ENCODE measurements around the gene NBPF9.
"Not testable (repeated sequence)": the region's sequence is repeated elsewhere in the genome, so short reads cannot be mapped to it uniquely, and the experiment has no call there.

DNA sequence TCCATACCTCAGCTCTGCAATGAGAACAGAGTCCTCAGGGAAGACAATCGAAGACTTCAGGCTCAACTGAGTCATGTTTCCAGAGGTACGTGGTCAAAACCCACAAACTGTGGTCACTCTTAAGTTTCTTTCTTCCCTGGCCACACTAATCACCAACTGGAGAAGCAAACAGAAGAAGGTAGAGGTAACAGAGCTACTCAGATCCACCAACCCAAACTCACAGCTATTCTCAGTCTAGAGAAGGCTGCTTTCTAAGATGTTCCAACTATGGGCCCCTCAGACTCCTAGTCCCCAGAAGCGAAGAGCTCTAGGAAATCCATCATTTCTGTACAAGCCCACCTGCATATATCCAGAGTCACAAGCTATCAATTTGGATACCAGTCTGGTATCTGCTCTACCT lies 84.8 kb downstream of the NBPF9 start:
- not testable (repeated sequence) for TF ChIP-seq POLR2A (IDR thresholded peaks at IDR 0.05; ENCODE audit: low read depth, low read length); MAZ (IDR thresholded peaks at IDR 0.05; ENCODE audit: borderline replicate concordance, low read depth, low read length); RAD21 (IDR thresholded peaks at IDR 0.05; ENCODE audit: low read length); BHLHE40 (IDR thresholded peaks at IDR 0.05; ENCODE audit: low read depth, low read length); RCOR1 (IDR thresholded peaks at IDR 0.05; ENCODE audit: insufficient replicate concordance, low read length); SMC3 (IDR thresholded peaks at IDR 0.05; ENCODE audit: low read depth, low read length); CEBPB (IDR thresholded peaks at IDR 0.05; ENCODE audit: low read depth, low read length); FOS (IDR thresholded peaks at IDR 0.05; ENCODE audit: low read depth, low read length); RFX5 (IDR thresholded peaks at IDR 0.05; ENCODE audit: low read depth, low read length)
- TF ChIP-seq, protein P1, sequence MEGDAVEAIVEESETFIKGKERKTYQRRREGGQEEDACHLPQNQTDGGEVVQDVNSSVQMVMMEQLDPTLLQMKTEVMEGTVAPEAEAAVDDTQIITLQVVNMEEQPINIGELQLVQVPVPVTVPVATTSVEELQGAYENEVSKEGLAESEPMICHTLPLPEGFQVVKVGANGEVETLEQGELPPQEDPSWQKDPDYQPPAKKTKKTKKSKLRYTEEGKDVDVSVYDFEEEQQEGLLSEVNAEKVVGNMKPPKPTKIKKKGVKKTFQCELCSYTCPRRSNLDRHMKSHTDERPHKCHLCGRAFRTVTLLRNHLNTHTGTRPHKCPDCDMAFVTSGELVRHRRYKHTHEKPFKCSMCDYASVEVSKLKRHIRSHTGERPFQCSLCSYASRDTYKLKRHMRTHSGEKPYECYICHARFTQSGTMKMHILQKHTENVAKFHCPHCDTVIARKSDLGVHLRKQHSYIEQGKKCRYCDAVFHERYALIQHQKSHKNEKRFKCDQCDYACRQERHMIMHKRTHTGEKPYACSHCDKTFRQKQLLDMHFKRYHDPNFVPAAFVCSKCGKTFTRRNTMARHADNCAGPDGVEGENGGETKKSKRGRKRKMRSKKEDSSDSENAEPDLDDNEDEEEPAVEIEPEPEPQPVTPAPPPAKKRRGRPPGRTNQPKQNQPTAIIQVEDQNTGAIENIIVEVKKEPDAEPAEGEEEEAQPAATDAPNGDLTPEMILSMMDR (conservative IDR thresholded peaks at IDR 0.05; ENCODE audit: low read depth, low read length): not testable (repeated sequence)
- TF ChIP-seq, protein P2, sequence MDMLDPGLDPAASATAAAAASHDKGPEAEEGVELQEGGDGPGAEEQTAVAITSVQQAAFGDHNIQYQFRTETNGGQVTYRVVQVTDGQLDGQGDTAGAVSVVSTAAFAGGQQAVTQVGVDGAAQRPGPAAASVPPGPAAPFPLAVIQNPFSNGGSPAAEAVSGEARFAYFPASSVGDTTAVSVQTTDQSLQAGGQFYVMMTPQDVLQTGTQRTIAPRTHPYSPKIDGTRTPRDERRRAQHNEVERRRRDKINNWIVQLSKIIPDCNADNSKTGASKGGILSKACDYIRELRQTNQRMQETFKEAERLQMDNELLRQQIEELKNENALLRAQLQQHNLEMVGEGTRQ (IDR thresholded peaks at IDR 0.05; ENCODE audit: low read depth, low read length): not testable (repeated sequence)
